Mesodermal cell (in vitro differentiated cells): Measurements from ENCODE around the gene OTUD1.

Experiments
- H3K27ac ChIP-seq: 2 replicates; pipeline ENCODE4 v1.7.0; 2013; ENCODE audit warnings: mild to moderate bottlenecking, low read depth, low read length, moderate library complexity; ENCODE audit not compliant: severe bottlenecking
- H3K36me3 ChIP-seq: 2 replicates; pipeline ENCODE4 v1.7.1; 2013; ENCODE audit warnings: mild to moderate bottlenecking, low read length, moderate library complexity; ENCODE audit not compliant: control insufficient read depth, insufficient read depth
- H3K4me1 ChIP-seq: one replicate; pipeline ENCODE4 v1.7.1; 2013; ENCODE audit warnings: mild to moderate bottlenecking, low read length; ENCODE audit not compliant: insufficient read depth, control insufficient read depth, poor library complexity, severe bottlenecking
- H3K4me3 ChIP-seq: 2 replicates; pipeline ENCODE4 v1.7.0; 2013; ENCODE audit warnings: low read length, control low read depth, mild to moderate bottlenecking; ENCODE audit not compliant: insufficient read depth, poor library complexity, severe bottlenecking; ENCODE audit errors: extremely low read depth
- H3K9me3 ChIP-seq: 2 replicates; pipeline ENCODE4 v1.7.1; 2013; ENCODE audit warnings: mild to moderate bottlenecking, low read length, moderate library complexity; ENCODE audit not compliant: control insufficient read depth
- WGBS, 2 experiments: methylation state at CpG; one replicate each; pipeline ENCODE4 v1.1.5; 2013; ENCODE audit warnings: missing lambda C conversion rate in 2 of 2; ENCODE audit not compliant: insufficient coverage in 2 of 2; 5-methylcytosine and 5-hydroxymethylcytosine counted together

The OTUD1 gene

DNA sequence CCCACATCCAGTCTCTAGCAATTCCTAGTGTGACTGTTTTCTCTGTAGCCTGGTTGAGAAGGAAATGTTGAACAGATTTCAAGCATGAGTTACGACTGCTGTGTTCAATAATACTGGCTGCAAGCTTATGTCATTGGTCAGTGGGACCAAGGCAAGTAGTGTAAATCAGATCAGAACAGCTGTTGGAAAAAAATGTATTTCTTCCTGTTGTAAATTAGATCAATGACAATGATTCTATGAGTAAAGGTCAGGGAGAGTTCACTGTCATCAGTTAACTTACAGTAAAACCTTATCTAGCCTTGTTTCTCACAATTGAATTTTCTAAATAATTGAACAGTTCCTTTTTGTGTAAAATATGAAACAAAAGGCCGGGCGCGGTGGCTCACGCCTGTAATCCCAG lies 6.7 kb downstream of the OTUD1 start:
- H3K27ac ChIP-seq, result no peak overlapping the region
- WGBS, 2 experiments, result 83 to 96% methylated on average over 5 of the region's 5 CpGs
- no peaks in the 10 kb centered on the region for H3K9me3 ChIP-seq
- no peaks in the 10 kb centered on the region for H3K36me3 ChIP-seq
- H3K4me1 ChIP-seq, result peaks cover 4% of the 10 kb centered on the region
- no peak overlapping the region for H3K4me3 ChIP-seq

DNA sequence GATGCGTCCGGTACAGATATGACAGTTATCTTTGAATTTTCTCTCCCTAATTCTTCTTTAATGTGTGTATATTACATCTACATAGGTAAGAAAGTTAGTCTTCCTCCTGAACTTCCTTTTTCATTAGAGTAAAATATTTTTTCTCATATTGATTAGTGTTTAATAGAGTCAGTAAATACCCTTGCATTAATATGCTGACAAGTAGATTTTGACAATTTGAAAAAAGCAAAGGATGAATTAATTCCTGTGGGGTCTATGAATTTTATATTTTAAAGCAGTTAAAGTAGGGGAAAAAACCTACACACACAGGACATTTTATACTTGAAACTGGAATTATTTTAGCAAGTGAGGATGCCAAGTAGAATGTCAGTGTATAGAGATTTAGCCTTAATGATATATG lies 9.4 kb downstream of the OTUD1 start:
- H3K9me3 ChIP-seq, result no peaks in the 10 kb centered on the region
- H3K4me1 ChIP-seq, result no peaks in the 10 kb centered on the region
- H3K27ac ChIP-seq, result peak overlapping the region; percentile 13
- no CpG with 5 or more reads among the region's 2 CpGs for WGBS, 2 experiments
- no peak overlapping the region for H3K4me3 ChIP-seq
- no peaks in the 10 kb centered on the region for H3K36me3 ChIP-seq

DNA sequence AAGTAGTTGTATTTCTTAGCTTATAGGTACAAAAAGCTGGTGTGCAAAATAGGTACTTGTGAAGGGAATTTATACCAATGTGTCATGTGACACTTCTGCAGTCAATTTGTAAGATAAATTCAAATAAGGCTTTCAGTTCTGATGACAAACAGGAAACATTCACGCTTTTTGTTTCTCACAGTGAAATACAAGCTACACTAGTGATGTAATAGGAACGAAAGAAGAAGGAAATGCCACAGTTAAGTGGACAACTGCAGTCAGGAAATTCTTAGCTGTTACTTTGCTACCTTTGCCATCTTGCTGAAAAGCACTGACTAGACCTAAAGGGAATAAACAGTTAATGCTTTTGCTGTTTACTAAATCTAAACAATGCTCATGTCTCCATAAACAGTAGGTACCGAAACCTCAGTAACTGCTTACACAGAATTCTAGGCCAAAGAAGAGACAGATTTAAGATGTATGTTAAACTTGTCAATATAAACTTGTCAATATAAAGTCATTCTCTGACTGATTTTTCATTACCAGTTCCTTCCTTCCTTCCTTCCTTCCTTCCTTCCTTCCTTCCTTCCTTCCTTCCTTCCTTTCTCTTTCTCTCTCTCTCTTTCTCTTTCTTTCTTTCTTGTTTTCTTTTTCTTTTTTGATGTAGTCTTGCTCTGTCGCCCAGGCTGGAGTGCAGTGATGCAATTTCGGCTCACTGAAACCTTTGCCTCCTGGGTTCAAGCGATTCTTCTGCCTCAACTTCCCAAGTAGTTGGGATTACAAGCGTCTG lies 10.1 kb downstream of the OTUD1 start:
- WGBS, 2 experiments, result 83 to 89% methylated on average over 5 to 6 of the region's 7 CpGs
- H3K4me1 ChIP-seq, result no peaks in the 10 kb centered on the region
- no peaks in the 10 kb centered on the region for H3K36me3 ChIP-seq
- H3K9me3 ChIP-seq, result no peaks in the 10 kb centered on the region
- H3K4me3 ChIP-seq, result no peak overlapping the region
- peak overlapping the region; percentile 38 for H3K27ac ChIP-seq

DNA sequence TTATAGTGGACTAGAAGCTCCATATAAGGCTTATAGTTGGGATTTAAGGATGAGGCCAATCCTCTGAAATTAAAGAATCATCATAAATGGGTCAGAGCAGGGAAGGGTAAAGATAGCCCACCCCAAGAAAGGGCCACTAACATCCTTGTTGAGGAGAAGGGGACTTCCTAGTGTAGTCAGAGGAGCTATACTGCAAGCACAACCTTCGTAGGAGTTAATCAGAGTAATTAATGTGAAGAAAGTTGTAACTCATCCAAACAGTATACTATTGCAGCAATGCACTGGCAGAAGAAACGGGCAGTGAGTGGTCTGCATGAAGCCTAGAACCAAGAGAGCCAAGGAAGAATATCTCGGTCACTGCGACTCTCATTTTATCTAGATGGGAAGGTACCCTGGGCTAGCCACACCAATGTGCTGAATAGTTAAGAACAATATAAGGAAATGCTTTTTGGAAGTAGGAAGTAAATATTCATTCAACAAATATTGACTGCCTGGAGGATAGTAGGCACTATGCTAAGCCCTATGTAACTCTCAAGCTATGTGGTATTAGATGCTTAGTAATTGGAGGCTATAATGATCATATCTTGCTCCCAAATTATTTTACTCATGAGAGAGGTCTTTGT lies 13.3 kb downstream of the OTUD1 start:
- H3K4me3 ChIP-seq, result no peak overlapping the region
- no peak overlapping the region for H3K27ac ChIP-seq
- WGBS, 2 experiments, result 84 to 100% methylated on average over 3 of the region's 4 CpGs
- no peaks in the 10 kb centered on the region for H3K36me3 ChIP-seq
- no peaks in the 10 kb centered on the region for H3K9me3 ChIP-seq
- H3K4me1 ChIP-seq, result no peaks in the 10 kb centered on the region

DNA sequence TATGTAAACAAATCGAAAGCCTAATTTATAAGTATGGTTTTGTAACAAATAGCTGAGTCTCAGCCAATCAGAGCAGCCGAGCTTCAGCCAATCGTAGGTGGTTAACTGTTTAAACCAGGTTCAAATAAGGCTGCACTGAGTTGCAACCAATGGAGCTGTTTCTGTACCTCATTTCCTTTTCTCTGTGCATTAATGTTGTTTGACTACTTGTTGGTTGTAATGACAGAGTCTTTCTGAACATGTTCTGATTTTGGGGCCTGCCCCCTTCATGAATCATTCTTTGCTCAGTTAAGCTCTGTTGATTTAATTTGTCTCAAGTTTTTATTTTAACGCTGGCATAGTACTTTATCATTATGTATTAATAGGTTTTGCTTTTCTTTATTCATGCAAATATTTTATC lies 14.6 kb downstream of the OTUD1 start:
- 89 to 100% methylated on average over 2 to 3 of the region's 4 CpGs for WGBS, 2 experiments
- no peaks in the 10 kb centered on the region for H3K36me3 ChIP-seq
- H3K4me3 ChIP-seq, result no peak overlapping the region
- no peaks in the 10 kb centered on the region for H3K4me1 ChIP-seq
- H3K9me3 ChIP-seq, result no peaks in the 10 kb centered on the region
- H3K27ac ChIP-seq, result no peak overlapping the region

DNA sequence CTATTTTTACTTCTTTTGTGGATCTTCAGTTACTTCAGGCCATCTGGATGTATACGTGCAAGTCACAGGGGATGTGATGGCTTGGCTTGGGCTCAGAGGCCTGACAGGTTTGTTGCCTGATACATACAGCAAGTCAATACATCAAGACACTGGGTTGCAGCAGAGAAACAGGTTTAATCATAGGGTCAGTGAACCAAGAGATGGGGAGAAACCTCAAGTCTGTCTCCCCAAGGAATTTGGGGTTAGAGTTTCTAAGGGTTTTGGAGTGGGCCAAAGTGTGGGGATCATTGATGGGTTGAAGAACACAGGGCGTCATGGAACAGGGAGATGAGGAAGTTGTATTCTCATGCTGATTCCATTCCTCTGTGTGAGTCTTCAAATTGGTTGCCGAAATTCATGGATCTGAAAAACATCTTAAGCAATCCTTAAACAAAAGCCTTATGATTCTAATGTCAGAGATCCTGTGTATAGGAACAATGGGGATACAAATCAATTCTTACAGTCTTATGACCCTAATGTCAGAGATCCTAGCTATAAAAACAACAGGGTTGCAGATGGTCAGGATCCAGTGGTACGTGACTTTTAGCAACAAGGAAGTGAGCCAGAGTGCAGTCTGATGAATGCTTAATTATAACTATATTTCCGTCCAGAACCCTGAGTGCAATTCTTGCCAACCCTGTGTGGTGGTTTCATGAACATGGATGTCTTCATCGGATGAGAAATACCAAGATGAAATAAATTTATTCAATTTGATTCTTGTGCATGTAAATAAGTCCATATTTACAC lies 18.9 kb downstream of the OTUD1 start:
- 75 to 100% methylated on average over 1 of the region's 6 CpGs for WGBS, 2 experiments
- Histone ChIP-seq H3K4me1 (no peaks in the 10 kb centered on the region), H3K36me3 (no peaks in the 10 kb centered on the region), H3K27ac (no peak overlapping the region), H3K4me3 (no peak overlapping the region), H3K9me3 (no peaks in the 10 kb centered on the region)

DNA sequence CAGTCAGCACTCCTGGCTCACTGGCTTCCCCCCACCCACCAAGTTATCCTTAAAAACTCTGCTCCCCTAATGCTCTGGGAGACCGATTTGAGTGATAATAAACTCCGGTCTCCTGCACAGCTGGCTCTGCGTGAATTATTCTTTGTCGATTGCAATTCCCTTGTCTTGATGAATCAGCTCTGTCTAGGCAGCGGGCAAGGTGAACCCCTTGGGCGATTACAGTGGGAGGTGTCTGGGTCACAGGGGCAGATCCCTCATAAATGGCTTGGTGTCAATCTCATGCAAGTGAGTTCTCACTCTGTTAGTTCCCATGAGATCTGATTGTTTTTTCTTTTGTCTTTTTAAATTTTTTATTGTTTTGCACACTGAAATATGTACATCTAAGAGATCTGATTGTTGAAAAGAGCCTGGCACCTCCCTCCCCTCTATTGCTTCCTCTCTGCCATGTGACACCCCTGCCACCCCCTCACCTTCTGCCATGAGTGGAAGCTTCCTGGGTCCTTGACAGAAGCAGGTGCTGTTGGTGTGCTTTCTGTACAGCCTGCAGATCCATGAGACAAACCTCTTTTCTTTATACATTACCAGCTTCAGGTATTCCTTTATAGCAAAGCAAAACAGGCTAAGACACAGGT lies 20.5 kb downstream of the OTUD1 start:
- Histone ChIP-seq H3K9me3 (no peaks in the 10 kb centered on the region), H3K36me3 (no peaks in the 10 kb centered on the region), H3K4me1 (no peaks in the 10 kb centered on the region), H3K27ac (no peak overlapping the region), H3K4me3 (no peak overlapping the region)
- 86 to 94% methylated on average over 4 to 6 of the region's 6 CpGs for WGBS, 2 experiments

DNA sequence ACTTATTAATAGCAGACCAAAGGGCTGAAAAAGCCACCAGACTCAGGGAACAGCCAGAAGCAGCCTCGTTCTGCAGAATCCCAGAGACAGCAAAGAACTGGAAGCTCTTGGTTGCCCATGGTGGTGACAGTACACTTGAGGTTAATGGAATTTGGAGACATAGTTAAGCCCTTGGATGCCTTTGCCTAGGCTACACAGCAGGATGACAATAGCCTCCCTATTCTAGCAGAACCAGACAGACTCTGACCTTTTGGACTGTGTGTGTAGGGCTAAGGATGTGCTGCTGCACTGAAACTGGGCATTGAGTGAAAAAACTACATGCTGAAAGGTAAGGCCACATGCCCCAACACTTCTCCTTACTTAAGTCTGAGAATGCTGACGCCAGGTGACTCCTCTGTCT lies 22.7 kb downstream of the OTUD1 start:
- Histone ChIP-seq H3K9me3 (no peaks in the 10 kb centered on the region), H3K36me3 (no peaks in the 10 kb centered on the region), H3K4me3 (no peak overlapping the region), H3K27ac (peak overlapping the region; percentile 83), H3K4me1 (no peaks in the 10 kb centered on the region)
- 59 to 73% methylated on average over 2 of the region's 2 CpGs for WGBS, 2 experiments

DNA sequence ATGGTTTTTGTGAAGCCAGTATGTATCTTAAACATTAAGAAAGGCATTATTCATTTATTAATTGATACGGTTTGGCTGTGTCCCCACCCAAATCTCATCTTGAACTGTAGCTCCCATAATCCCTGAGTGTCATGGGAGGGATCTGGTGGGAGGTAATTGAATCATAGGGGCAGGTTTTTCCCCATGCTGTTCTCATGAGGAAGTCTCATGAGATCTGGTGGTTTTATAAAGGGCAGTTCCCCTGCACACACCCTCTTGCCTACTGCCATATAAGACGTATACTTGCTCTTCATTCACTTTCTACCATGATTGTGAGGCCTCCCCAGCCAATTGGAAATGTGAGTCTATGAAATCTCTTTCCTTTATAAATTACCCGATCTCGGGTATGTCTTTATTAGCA lies 28.1 kb downstream of the OTUD1 start:
- no peak overlapping the region for H3K27ac ChIP-seq
- no peaks in the 10 kb centered on the region for H3K36me3 ChIP-seq
- H3K4me3 ChIP-seq, result no peak overlapping the region
- H3K4me1 ChIP-seq, result peaks cover 4% of the 10 kb centered on the region
- 89% methylated on average over 1 of the region's 4 CpGs; no CpG with 5 or more reads in 1 of the 2 experiments for WGBS, 2 experiments
- H3K9me3 ChIP-seq, result no peaks in the 10 kb centered on the region

DNA sequence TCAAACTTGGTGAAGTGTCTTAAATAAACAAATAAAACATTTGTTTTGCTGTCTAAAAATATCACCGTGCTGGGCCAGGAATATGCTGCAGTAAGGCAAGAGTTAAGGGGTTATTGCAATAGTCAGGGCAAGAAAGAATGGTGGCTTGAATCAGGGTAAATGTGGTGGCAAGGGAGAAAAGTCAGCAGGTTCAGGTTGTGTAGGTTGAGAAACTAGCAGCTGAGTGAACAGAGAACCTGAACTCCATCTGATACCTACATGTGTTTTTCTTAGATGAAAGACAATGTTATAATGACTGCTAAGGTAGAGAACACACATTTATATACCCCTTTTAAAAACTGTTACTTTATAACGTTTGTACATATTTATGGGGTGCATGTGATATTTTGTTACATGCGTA lies 28.7 kb downstream of the OTUD1 start:
- WGBS, 2 experiments, result 93 to 95% methylated on average over 2 of the region's 3 CpGs
- Histone ChIP-seq H3K9me3 (no peaks in the 10 kb centered on the region), H3K4me1 (peaks cover 4% of the 10 kb centered on the region), H3K27ac (no peak overlapping the region), H3K4me3 (no peak overlapping the region), H3K36me3 (no peaks in the 10 kb centered on the region)
